ENCODE results near the gene VAPB.

Gene VAPB

GRCh38 chr20:58378704-58379103, 10.3 kb upstream of the VAPB start:
- TF ChIP-seq CTCF (conservative IDR thresholded peaks at IDR 0.05) (peak; percentile 19), ZFX (IDR thresholded peaks at IDR 0.05) (no peak)
- H3K27ac ChIP-seq: no peak overlapping the region

- no peak for TF ChIP-seq CTCF (conservative IDR thresholded peaks at IDR 0.05)
- TF ChIP-seq ZFX (IDR thresholded peaks at IDR 0.05): no peak
- no peak overlapping the region for H3K27ac ChIP-seq
These were observed 7.4 kb upstream of the VAPB start for GRCh38 chr20:58381627-58382026.

GRCh38 chr20:58382096-58382495, 6.9 kb upstream of the VAPB start:
- no peak overlapping the region for H3K27ac ChIP-seq
- TF ChIP-seq ZFX (IDR thresholded peaks at IDR 0.05): no peak
- TF ChIP-seq CTCF (conservative IDR thresholded peaks at IDR 0.05): no peak

- no peak for TF ChIP-seq ZFX (IDR thresholded peaks at IDR 0.05)
- no peak for TF ChIP-seq CTCF (conservative IDR thresholded peaks at IDR 0.05)
- H3K27ac ChIP-seq: no peak overlapping the region
These were observed 4.2 kb upstream of the VAPB start for GRCh38 chr20:58384821-58385220.

GRCh38 chr20:58388028-58388601, 914 bp upstream of the VAPB start:
- H3K27ac ChIP-seq: no peak overlapping the region
- no peak for TF ChIP-seq CTCF (conservative IDR thresholded peaks at IDR 0.05)
- TF ChIP-seq ZFX (IDR thresholded peaks at IDR 0.05): no peak

- no peak for TF ChIP-seq CTCF (conservative IDR thresholded peaks at IDR 0.05)
- TF ChIP-seq ZFX (IDR thresholded peaks at IDR 0.05): peak; percentile 93
- peak overlapping the region; percentile 98 for H3K27ac ChIP-seq
These were observed 417 bp downstream of the VAPB start for GRCh38 chr20:58389324-58389967.

- peak overlapping the region; percentile 98 for H3K27ac ChIP-seq
- TF ChIP-seq ZFX (IDR thresholded peaks at IDR 0.05): no peak
- no peak for TF ChIP-seq CTCF (conservative IDR thresholded peaks at IDR 0.05)
These were observed 1.1 kb downstream of the VAPB start for GRCh38 chr20:58389968-58390658.

All from C4-2B (cell line).